Natural killer cell (primary cell): Measurements from ENCODE around the gene C1orf35. TPM values are rescaled to one million over a fixed set of nuclear protein-coding genes. Genes with fewer than 3 reads are reported as not detected.

Experiments used
- ATAC-seq, 3 donors: fragments of 150-1000 bp in 2 of 3; fragments of 200-7000 bp in 1 of 3; cut with Tn5 transposase; 1 replicate in 1 of 3; 2 replicates in 2 of 3; pipeline ENCODE4 v1.10.0; 2021; ENCODE audit warnings: mild to moderate bottlenecking in 2 of 3, moderate library complexity in 2 of 3
- DNase-seq, 2 donors: peaks; one replicate each; pipeline versions ENCODE4 v3.0.0 to v3.0.0-alpha.2; 2013 to 2021; ENCODE audit warnings: mixed read lengths in 1 of 2
- H3K27ac ChIP-seq: one replicate; pipeline ENCODE4 v1.5.1; 2013; ENCODE audit warnings: mild to moderate bottlenecking, low read length
- H3K27me3 ChIP-seq: one replicate; pipeline ENCODE4 v1.6.1; 2013; ENCODE audit warnings: low read length; ENCODE audit not compliant: control insufficient read depth, insufficient read depth
- H3K36me3 ChIP-seq: one replicate; pipeline ENCODE4 v1.6.1; 2013; ENCODE audit warnings: low read length; ENCODE audit not compliant: control insufficient read depth, insufficient read depth
- H3K4me1 ChIP-seq: one replicate; pipeline ENCODE4 v1.6.1; 2013; ENCODE audit warnings: low read length; ENCODE audit not compliant: control insufficient read depth, insufficient read depth
- H3K4me3 ChIP-seq: one replicate; pipeline ENCODE4 v1.5.1; 2013; ENCODE audit warnings: low read length
- H3K9me3 ChIP-seq: one replicate; pipeline ENCODE4 v1.6.1; 2013; ENCODE audit warnings: low read length; ENCODE audit not compliant: control insufficient read depth, insufficient read depth
- H3K27ac Mint-ChIP-seq, 2 donors: one replicate each; pipeline ENCODE4 v1.8.0; 2022; ENCODE audit warnings: mild to moderate bottlenecking in 2 of 2, mixed read lengths in 2 of 2, moderate library complexity in 1 of 2
- H3K27me3 Mint-ChIP-seq, 2 donors: one replicate each; pipeline ENCODE4 v1.8.0; 2022; ENCODE audit warnings: low read depth in 2 of 2, mixed read lengths in 2 of 2
- H3K36me3 Mint-ChIP-seq: one replicate; pipeline ENCODE4 v1.8.0; 2022; ENCODE audit warnings: mixed read lengths
- H3K4me1 Mint-ChIP-seq, 2 donors: one replicate each; pipeline ENCODE4 v1.8.0; 2022; ENCODE audit warnings: mixed read lengths in 2 of 2
- H3K4me3 Mint-ChIP-seq: one replicate; pipeline ENCODE4 v1.8.0; 2022; ENCODE audit warnings: mild to moderate bottlenecking, moderate library complexity, mixed read lengths
- H3K9me3 Mint-ChIP-seq, 2 donors: one replicate each; pipeline ENCODE4 v1.8.0; 2022; ENCODE audit warnings: mixed read lengths in 2 of 2
- WGBS: methylation state at CpG from one replicate; pipeline ENCODE4 v1.1.7; 2013; ENCODE audit warnings: missing lambda C conversion rate; ENCODE audit not compliant: insufficient coverage; 5-methylcytosine and 5-hydroxymethylcytosine counted together
- intact Hi-C: fragments of 100-400 bp; cut with micrococcal nuclease; formaldehyde crosslinking; loops from one replicate; pipeline ENCODE4 v1.14.2; 2022
- total RNA-seq, 4 donors: library from RNA; stranded (reverse); fragments of 120-200 nt in 1 of 4; gene quantifications; one replicate each; pipeline versions ENCODE4 v1.2.3 to v1.2.4, GENCODE V29; 2013 to 2022
- TF ChIP-seq, protein P1 (sequence below): fragments of 200-600 bp; IDR thresholded peaks from one replicate; pipeline ENCODE4 v1.8.0; 2022; ENCODE audit warnings: antibody characterized with exemption

Gene C1orf35
- total RNA-seq, 3 donors from 2014 or later (not counting 1 experiment from before 2014, with no cell fraction given): 18.9 to 21.6 (median 19.6) TPM

DNA sequence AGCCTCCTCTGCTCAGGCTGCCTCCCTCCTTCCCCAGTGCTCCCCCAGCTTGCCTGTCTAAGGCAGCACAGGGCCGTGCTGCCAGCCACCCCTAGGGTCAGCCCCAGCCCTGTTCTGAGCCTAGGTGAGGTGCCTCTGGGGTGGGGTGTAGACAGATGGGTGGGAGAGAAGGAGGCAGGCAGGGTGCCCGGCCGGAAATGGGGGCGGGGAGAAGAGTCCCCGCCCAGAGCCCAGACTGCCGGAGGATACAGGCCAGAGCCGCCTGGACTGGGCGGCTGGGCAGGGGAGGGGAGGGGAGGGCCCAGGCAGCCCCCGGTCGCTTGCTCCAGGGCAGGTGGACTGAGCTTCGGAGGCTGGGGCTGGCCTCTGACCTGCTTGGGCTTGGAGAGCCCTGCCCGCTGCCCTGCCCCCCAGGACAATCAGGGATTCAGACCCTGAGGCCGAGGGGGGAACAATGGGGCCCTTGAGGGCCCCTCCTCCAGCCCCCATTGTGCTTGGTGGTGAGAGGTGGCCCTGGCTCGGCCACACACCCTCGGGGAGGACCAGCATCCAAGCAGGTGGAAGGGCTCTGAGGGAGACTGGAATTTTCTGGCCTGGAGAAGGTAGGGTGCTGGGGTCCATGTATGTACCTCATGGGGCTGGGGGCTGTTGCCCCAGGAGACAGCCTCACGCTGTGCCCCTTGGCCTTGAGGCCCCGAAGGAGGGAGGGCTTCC lies 46.4 kb upstream of the C1orf35 start, which contains the start of gene GJC2:
Gene GJC2, plus strand, starts transcription at position 525 of the 714 bp plus-strand sequence. CDS start 7,829 bp downstream, outside the sequence.
- Histone ChIP-seq H3K9me3 (no peaks in the 10 kb centered on the region), H3K27ac (no peak within 1 kb of the TSS), H3K4me3 (no peak within 1 kb of the TSS), H3K4me1 (peaks cover 15% of the 10 kb centered on the region), H3K36me3 (peaks cover 42% of the 10 kb centered on the region), H3K27me3 (no peaks in the 10 kb centered on the region)
- Mint-ChIP-seq H3K36me3 (no peaks in the 10 kb centered on the region), H3K27me3 (no peaks in the 10 kb centered on the region), H3K4me3 (no peak within 1 kb of the TSS), H3K27ac (peak within 1 kb of the TSS in 1 of 2 donors; percentile 13), H3K4me1 (peaks cover 0 to 16% of the 10 kb centered on the region in 2 donors), H3K9me3 (no peaks in the 10 kb centered on the region)
- peak in 1 of 2 donors; percentile 13 for DNase-seq
- TF ChIP-seq, protein P1, sequence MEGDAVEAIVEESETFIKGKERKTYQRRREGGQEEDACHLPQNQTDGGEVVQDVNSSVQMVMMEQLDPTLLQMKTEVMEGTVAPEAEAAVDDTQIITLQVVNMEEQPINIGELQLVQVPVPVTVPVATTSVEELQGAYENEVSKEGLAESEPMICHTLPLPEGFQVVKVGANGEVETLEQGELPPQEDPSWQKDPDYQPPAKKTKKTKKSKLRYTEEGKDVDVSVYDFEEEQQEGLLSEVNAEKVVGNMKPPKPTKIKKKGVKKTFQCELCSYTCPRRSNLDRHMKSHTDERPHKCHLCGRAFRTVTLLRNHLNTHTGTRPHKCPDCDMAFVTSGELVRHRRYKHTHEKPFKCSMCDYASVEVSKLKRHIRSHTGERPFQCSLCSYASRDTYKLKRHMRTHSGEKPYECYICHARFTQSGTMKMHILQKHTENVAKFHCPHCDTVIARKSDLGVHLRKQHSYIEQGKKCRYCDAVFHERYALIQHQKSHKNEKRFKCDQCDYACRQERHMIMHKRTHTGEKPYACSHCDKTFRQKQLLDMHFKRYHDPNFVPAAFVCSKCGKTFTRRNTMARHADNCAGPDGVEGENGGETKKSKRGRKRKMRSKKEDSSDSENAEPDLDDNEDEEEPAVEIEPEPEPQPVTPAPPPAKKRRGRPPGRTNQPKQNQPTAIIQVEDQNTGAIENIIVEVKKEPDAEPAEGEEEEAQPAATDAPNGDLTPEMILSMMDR: no peak
- 93% methylated on average over 17 of the region's 17 CpGs for WGBS
- peak in 1 of 3 donors; percentile 7 for ATAC-seq
- intact Hi-C loops: no loop called here

DNA sequence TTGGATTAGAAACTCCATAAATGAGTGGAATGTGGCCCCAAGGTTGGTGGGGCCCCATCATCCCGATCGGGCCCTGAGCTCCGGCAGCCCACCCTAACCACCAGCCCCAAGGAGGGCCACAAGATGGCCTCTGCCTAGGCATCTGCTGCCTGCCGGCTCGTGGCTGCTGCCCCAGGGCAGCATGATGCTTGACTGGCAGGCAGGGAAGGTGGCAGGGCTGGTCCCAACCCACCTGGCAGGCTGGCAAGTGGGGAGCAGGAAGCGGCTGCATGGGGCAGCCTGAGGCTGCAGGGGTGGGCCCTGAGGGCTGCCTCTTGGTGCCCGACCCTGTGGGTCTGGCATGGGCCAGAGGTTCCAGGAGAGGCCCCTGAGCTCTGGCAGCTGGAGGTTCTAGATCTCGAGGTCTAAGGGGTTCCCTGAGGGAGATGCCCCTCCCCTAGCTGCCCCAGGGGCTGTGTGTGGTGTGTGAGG lies 45.8 kb upstream of the C1orf35 start:
- H3K27ac Mint-ChIP-seq: no peak overlapping the region
- DNase-seq (no peak), ATAC-seq (no peak)
- H3K9me3 Mint-ChIP-seq: no peaks in the 10 kb centered on the region
- no peaks in the 10 kb centered on the region for H3K36me3 Mint-ChIP-seq
- peaks cover 3 to 21% of the 10 kb centered on the region in 2 donors for H3K4me1 Mint-ChIP-seq
- H3K36me3 ChIP-seq: peaks cover 42% of the 10 kb centered on the region
- no peak overlapping the region for H3K4me3 ChIP-seq
- H3K4me3 Mint-ChIP-seq: no peak overlapping the region
- H3K27ac ChIP-seq: no peak overlapping the region
- no peaks in the 10 kb centered on the region for H3K27me3 Mint-ChIP-seq
- H3K9me3 ChIP-seq: no peaks in the 10 kb centered on the region
- intact Hi-C loops: no loop called here
- WGBS: 92% methylated on average over 7 of the region's 8 CpGs
- H3K4me1 ChIP-seq: peaks cover 21% of the 10 kb centered on the region
- H3K27me3 ChIP-seq: no peaks in the 10 kb centered on the region
- TF ChIP-seq, protein P1: no peak

DNA sequence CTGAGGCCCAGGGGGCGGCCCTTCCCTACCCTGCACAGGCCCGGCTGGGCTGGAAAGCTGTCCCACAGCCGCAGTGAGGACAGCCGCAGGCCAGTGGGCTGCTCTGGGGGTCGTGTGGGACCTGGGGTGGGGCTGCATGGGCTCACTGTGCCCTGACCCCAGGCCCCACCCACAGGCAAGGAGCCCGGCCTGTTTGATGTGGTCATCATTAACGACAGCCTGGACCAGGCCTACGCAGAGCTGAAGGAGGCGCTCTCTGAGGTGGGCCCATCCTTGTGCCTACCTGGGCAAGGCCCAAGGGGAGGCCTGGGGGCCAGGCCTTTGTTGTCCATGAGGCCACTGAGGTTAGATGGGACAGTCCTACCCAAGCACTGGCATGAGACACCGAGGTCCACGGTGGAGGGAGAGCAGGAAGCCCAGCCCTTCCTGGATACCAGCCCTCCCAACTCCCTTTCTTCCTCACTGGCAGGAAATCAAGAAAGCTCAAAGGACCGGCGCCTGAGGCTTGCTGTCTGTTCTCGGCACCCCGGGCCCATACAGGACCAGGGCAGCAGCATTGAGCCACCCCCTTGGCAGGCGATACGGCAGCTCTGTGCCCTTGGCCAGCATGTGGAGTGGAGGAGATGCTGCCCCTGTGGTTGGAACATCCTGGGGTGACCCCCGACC lies 45.2 kb upstream of the C1orf35 start:
- no peak for ATAC-seq
- Mint-ChIP-seq H3K9me3 (no peaks in the 10 kb centered on the region), H3K27ac (no peak overlapping the region), H3K36me3 (no peaks in the 10 kb centered on the region), H3K4me1 (peaks cover 10 to 27% of the 10 kb centered on the region in 2 donors), H3K4me3 (no peak overlapping the region), H3K27me3 (no peaks in the 10 kb centered on the region)
- Histone ChIP-seq H3K4me3 (no peak overlapping the region), H3K27me3 (no peaks in the 10 kb centered on the region), H3K9me3 (no peaks in the 10 kb centered on the region), H3K36me3 (peaks cover 42% of the 10 kb centered on the region), H3K27ac (no peak overlapping the region), H3K4me1 (peaks cover 27% of the 10 kb centered on the region)
- intact Hi-C loops: no loop called here
- TF ChIP-seq, protein P1: no peak
- WGBS: 79% methylated on average over 18 of the region's 18 CpGs
- no peak for DNase-seq
